WERI-Rb-1 (cell line): Measurements from ENCODE around the gene WWP2.

ENCODE experiments used
- DNase-seq: peaks from one replicate; pipeline ENCODE4 v3.0.0-alpha.2; 2020
- H3K27ac ChIP-seq: fragments of 250-450 bp; sonication (Bioruptor Pico); 2 replicates; pipeline ENCODE4 v1.5.1; 2020; ENCODE audit warnings: mild to moderate bottlenecking, moderate library complexity
- H3K27me3 ChIP-seq: fragments of 250-450 bp; sonication (Bioruptor Pico); 2 replicates; pipeline ENCODE4 v1.5.1; 2021; ENCODE audit warnings: mild to moderate bottlenecking, low read depth, moderate library complexity; ENCODE audit not compliant: insufficient read depth, severe bottlenecking
- H3K36me3 ChIP-seq: fragments of 250-450 bp; sonication (Bioruptor Pico); 2 replicates; pipeline ENCODE4 v1.5.1; 2020; ENCODE audit warnings: mild to moderate bottlenecking, moderate library complexity
- H3K4me3 ChIP-seq: 2 replicates; pipeline ENCODE4 v1.5.1; 2011; ENCODE audit warnings: low read depth, mild to moderate bottlenecking, control low read depth, low read length
- H3K9me3 ChIP-seq: fragments of 250-450 bp; sonication (Bioruptor Pico); 2 replicates; pipeline ENCODE4 v1.5.1; 2021; ENCODE audit warnings: mild to moderate bottlenecking, moderate library complexity; ENCODE audit not compliant: severe bottlenecking
- CTCF ChIP-seq: IDR thresholded peaks from 2 replicates; pipeline ENCODE4 v1.5.1; 2011; ENCODE audit warnings: low read depth, mild to moderate bottlenecking, control low read depth, inconsistent platforms, low read length

The WWP2 gene

GRCh38 chr16:69904495-69905170 lies 142.5 kb downstream of the WWP2 start:
- H3K9me3 ChIP-seq: no peaks in the 10 kb centered on the region
- no peak for TF ChIP-seq CTCF
- no peak for DNase-seq
- H3K27ac ChIP-seq: no peak overlapping the region
- H3K27me3 ChIP-seq: no peaks in the 10 kb centered on the region
- H3K4me3 ChIP-seq: no peak overlapping the region
- H3K36me3 ChIP-seq: no peaks in the 10 kb centered on the region

- H3K4me3 ChIP-seq: no peak overlapping the region
- H3K36me3 ChIP-seq: no peaks in the 10 kb centered on the region
- DNase-seq: no peak
- no peak for TF ChIP-seq CTCF
- no peak overlapping the region for H3K27ac ChIP-seq
- H3K27me3 ChIP-seq: no peaks in the 10 kb centered on the region
- no peaks in the 10 kb centered on the region for H3K9me3 ChIP-seq
Observed at GRCh38 chr16:69905171-69905555, 143.0 kb downstream of the WWP2 start.

- H3K9me3 ChIP-seq: no peaks in the 10 kb centered on the region
- no peak for TF ChIP-seq CTCF
- no peak overlapping the region for H3K4me3 ChIP-seq
- H3K36me3 ChIP-seq: no peaks in the 10 kb centered on the region
- H3K27ac ChIP-seq: no peak overlapping the region
- no peak for DNase-seq
- no peaks in the 10 kb centered on the region for H3K27me3 ChIP-seq
Observed at GRCh38 chr16:69906838-69907401, 144.8 kb downstream of the WWP2 start.

GRCh38 chr16:69909043-69909442 lies 146.9 kb downstream of the WWP2 start:
- no peak for DNase-seq
- H3K27me3 ChIP-seq: no peaks in the 10 kb centered on the region
- TF ChIP-seq CTCF: no peak
- H3K9me3 ChIP-seq: no peaks in the 10 kb centered on the region
- H3K36me3 ChIP-seq: no peaks in the 10 kb centered on the region
- no peak overlapping the region for H3K27ac ChIP-seq
- H3K4me3 ChIP-seq: no peak overlapping the region

GRCh38 chr16:69909760-69910159 lies 147.6 kb downstream of the WWP2 start:
- H3K9me3 ChIP-seq: no peaks in the 10 kb centered on the region
- H3K36me3 ChIP-seq: no peaks in the 10 kb centered on the region
- no peaks in the 10 kb centered on the region for H3K27me3 ChIP-seq
- no peak overlapping the region for H3K4me3 ChIP-seq
- DNase-seq: no peak
- TF ChIP-seq CTCF: no peak
- H3K27ac ChIP-seq: no peak overlapping the region

- H3K27me3 ChIP-seq: no peaks in the 10 kb centered on the region
- H3K36me3 ChIP-seq: no peaks in the 10 kb centered on the region
- no peak overlapping the region for H3K27ac ChIP-seq
- H3K9me3 ChIP-seq: no peaks in the 10 kb centered on the region
- DNase-seq: no peak
- TF ChIP-seq CTCF: no peak
- H3K4me3 ChIP-seq: no peak overlapping the region
Observed at GRCh38 chr16:69910964-69911363, 148.8 kb downstream of the WWP2 start.
